NCI-H1694 treated with DMSO at 0.1 percent for 48 hours (cell line): ENCODE results near the gene ROPN1B.
"Not testable (repeated sequence)": the region's sequence is repeated elsewhere in the genome, so short reads cannot be mapped to it uniquely, and the experiment has no call there.

Experiments used
- DNase-seq: peaks from one replicate; lab custom pipeline; 2025; lab: John Stamatoyannopoulos, UW

Gene ROPN1B

GRCh38 chr3:125968701-125969592 is at the start of gene ROPN1B:
Gene ROPN1B (plus strand): TSS chr3:125969178. CDS start chr3:125972055, 2,877 bp downstream.
- DNase-seq = not testable (repeated sequence)

GRCh38 chr3:125920191-125920590 is 48.8 kb upstream of the ROPN1B start:
- not testable (repeated sequence) for DNase-seq

DNA sequence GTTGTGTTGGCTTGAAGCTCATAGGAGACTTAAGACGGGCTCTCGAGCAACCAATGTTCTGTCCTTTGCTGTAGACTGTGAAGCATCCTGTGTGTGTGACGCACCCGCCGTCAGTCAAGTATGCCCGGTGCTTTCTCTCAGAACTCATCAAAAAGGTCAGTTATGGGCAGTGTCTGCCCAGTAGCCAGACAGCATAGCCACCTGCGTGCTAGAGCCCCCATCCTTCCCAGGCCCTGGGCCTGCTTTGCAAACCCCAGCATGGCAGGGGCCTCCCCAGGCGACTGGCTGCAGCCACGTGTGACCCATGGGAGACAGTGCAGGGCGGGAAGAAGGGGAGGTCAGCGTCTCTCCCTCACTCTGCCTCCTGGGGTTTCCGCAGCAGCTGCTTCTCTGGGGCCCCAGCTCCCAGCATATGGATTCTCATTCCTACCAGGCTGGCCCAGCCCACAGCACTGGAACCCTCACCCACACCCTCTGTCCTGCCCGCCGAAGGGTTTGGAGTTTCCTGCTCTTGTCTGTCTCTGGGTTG is 48.2 kb upstream of the ROPN1B start:
- DNase-seq = not testable (repeated sequence)

- peak; percentile 42 for DNase-seq
Measured at GRCh38 chr3:125921712-125922111, 47.3 kb upstream of the ROPN1B start.

DNA sequence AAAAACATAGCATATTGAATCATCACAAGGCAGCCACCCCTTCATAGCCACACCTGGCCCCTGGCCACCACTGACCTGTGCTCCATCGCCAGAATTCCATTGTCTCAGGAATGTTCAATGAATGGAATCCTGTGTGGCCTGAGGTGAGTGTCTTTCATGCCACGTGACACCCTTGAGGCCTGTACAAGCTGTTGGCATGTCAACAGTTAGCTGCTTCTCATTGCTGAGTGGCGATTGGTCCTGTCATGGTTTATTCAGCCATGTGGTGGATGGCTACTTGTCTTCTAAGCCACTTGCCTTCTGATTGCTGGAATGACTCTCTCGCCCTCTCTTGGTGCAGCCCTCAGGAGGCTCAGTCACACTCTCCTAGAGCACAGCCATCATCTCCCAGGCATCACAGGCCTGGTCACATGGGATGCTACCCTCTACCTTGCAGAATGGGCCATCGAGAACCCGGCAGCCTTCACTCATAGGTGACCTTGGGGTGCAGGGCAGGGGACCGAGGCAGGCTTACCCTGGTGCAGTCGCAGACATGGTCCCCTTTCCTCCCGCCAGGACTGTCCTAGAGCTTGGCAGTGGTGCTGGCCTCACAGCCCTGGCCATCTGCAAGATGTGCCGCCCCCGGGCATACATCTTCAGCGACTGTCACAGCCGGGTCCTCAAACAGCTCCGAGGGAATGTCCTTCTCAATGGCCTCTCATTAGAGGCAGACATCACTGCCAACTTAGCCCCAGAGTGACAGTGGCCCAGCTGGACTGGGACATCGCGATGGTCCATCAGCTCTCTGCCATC is 45.5 kb upstream of the ROPN1B start:
- not testable (repeated sequence) for DNase-seq

- not testable (repeated sequence) for DNase-seq
Measured at GRCh38 chr3:125924276-125924675, 44.7 kb upstream of the ROPN1B start.

- not testable (repeated sequence) for DNase-seq
Measured at GRCh38 chr3:125925727-125926126, 43.3 kb upstream of the ROPN1B start.

- DNase-seq = peak; percentile 20
Measured at GRCh38 chr3:125928771-125929545, 40.0 kb upstream of the ROPN1B start.

- not testable (repeated sequence) for DNase-seq
Measured at GRCh38 chr3:125929765-125930164, 39.2 kb upstream of the ROPN1B start.

- DNase-seq = not testable (repeated sequence)
Measured at GRCh38 chr3:125931355-125931880, 37.6 kb upstream of the ROPN1B start.

GRCh38 chr3:125933397-125934173 is 35.4 kb upstream of the ROPN1B start:
- DNase-seq = not testable (repeated sequence)

GRCh38 chr3:125935252-125935874 is 33.6 kb upstream of the ROPN1B start:
- not testable (repeated sequence) for DNase-seq

DNA sequence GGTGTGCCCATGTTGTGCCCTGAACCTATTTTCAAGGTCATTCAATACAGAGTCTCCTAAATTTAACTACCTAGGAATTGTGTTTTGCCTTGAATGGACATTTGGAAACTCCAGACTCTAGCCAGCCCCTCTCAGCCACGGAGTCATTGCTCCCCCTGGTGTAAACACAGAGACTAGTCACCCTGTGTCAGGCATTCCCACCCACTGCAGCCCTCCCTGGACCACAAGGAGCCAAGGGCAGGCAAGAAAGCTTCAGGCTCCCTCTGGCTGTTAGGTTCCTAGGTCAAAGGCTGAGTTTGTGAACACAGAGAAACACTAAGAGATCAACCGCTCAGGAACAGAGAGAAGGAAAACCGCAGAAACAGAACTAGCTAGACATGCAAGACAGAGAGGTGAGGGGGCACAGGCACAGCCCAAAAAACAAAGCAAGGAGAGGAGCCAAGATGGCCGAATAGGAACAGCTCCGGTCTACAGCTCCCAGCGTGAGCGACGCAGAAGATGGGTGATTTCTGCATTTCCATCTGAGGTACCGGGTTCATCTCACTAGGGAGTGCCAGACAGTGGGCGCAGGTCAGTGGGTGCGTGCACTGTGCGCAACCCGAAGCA is 32.7 kb upstream of the ROPN1B start:
- DNase-seq = peak; percentile 36

GRCh38 chr3:125936891-125937290 is 32.1 kb upstream of the ROPN1B start:
- DNase-seq = not testable (repeated sequence)

GRCh38 chr3:125947806-125948205 is 21.2 kb upstream of the ROPN1B start:
- DNase-seq = not testable (repeated sequence)

- not testable (repeated sequence) for DNase-seq
Measured at GRCh38 chr3:125948901-125949300, 20.1 kb upstream of the ROPN1B start.

- not testable (repeated sequence) for DNase-seq
Measured at GRCh38 chr3:125951176-125951575, 17.8 kb upstream of the ROPN1B start.

- DNase-seq = not testable (repeated sequence)
Measured at GRCh38 chr3:125957020-125957419, 12.0 kb upstream of the ROPN1B start.

GRCh38 chr3:125957674-125958510 is 11.1 kb upstream of the ROPN1B start:
- no peak for DNase-seq
